ENCODE results near the gene GRIP1. TPM values are rescaled to one million over a fixed set of nuclear protein-coding genes. Genes with fewer than 3 reads are reported as not detected.

The GRIP1 gene
- total and polyA plus RNA-seq, 9 donors = 0.36 to 10.1 (median 3.9) TPM

GRCh38 chr12:66337381-66338010, 341.4 kb downstream of the GRIP1 start:
- Histone ChIP-seq H3K9me3 (peaks cover 0 to 7% of the 10 kb centered on the region in 2 donors), H3K27ac (no peak overlapping the region), H3K4me3 (no peak overlapping the region), H3K4me1 (ENCODE audit: insufficient read depth) (no peaks in the 10 kb centered on the region), H3K27me3 (no peaks in the 10 kb centered on the region), H3K36me3 (no peaks in the 10 kb centered on the region)
- intact Hi-C loops (cut with DNase I) = no loop called here
- TF ChIP-seq EP300 (IDR thresholded peaks at IDR 0.05) (no peak), CTCF (IDR thresholded peaks at IDR 0.05) (no peak), POLR2A (IDR thresholded peaks at IDR 0.05) (no peak)
- 94 to 98% (median 98%) methylated on average over 2 of the region's 2 CpGs for WGBS, 3 donors
- no peak for DNase-seq

- Histone ChIP-seq H3K36me3 (no peaks in the 10 kb centered on the region), H3K27me3 (no peaks in the 10 kb centered on the region), H3K4me3 (no peak overlapping the region), H3K9me3 (no peaks in the 10 kb centered on the region), H3K27ac (no peak overlapping the region), H3K4me1 (ENCODE audit: insufficient read depth) (no peaks in the 10 kb centered on the region)
- intact Hi-C loops (cut with DNase I) = no loop called here
- DNase-seq = no peak
- 96 to 97% (median 96%) methylated on average over 2 of the region's 2 CpGs for WGBS, 3 donors
- TF ChIP-seq POLR2A (IDR thresholded peaks at IDR 0.05) = no peak
- no peak for TF ChIP-seq EP300 (IDR thresholded peaks at IDR 0.05)
- no peak for TF ChIP-seq CTCF (IDR thresholded peaks at IDR 0.05)
These were observed 343.1 kb downstream of the GRIP1 start for GRCh38 chr12:66335746-66336145.

GRCh38 chr12:66331814-66332213, 347.1 kb downstream of the GRIP1 start:
- no peaks in the 10 kb centered on the region for H3K9me3 ChIP-seq
- no peaks in the 10 kb centered on the region for H3K27me3 ChIP-seq
- no peak for DNase-seq
- no peaks in the 10 kb centered on the region for H3K4me1 ChIP-seq (ENCODE audit: insufficient read depth)
- WGBS, 3 donors = 96% methylated on average over 1 of the region's 1 CpG
- no peak overlapping the region for H3K4me3 ChIP-seq
- TF ChIP-seq EP300 (IDR thresholded peaks at IDR 0.05) (no peak), POLR2A (IDR thresholded peaks at IDR 0.05) (no peak), CTCF (IDR thresholded peaks at IDR 0.05) (no peak)
- intact Hi-C loops (cut with DNase I) = no loop called here
- H3K27ac ChIP-seq = no peak overlapping the region
- no peaks in the 10 kb centered on the region for H3K36me3 ChIP-seq

- 92% methylated on average over 13 of the region's 13 CpGs for WGBS, 3 donors
- Histone ChIP-seq H3K9me3 (no peaks in the 10 kb centered on the region), H3K36me3 (no peaks in the 10 kb centered on the region), H3K4me1 (ENCODE audit: insufficient read depth) (no peaks in the 10 kb centered on the region), H3K4me3 (no peak overlapping the region), H3K27ac (no peak overlapping the region), H3K27me3 (no peaks in the 10 kb centered on the region)
- TF ChIP-seq EP300 (IDR thresholded peaks at IDR 0.05) = no peak
- TF ChIP-seq POLR2A (IDR thresholded peaks at IDR 0.05) = no peak
- TF ChIP-seq CTCF (IDR thresholded peaks at IDR 0.05) = no peak
- intact Hi-C loops (cut with DNase I) = no loop called here
- no peak for DNase-seq
These were observed 347.9 kb downstream of the GRIP1 start for GRCh38 chr12:66331016-66331415.

Data from ovary (tissue), 9 donors.